Measurements from ENCODE around the gene PKD1L1.

DNA sequence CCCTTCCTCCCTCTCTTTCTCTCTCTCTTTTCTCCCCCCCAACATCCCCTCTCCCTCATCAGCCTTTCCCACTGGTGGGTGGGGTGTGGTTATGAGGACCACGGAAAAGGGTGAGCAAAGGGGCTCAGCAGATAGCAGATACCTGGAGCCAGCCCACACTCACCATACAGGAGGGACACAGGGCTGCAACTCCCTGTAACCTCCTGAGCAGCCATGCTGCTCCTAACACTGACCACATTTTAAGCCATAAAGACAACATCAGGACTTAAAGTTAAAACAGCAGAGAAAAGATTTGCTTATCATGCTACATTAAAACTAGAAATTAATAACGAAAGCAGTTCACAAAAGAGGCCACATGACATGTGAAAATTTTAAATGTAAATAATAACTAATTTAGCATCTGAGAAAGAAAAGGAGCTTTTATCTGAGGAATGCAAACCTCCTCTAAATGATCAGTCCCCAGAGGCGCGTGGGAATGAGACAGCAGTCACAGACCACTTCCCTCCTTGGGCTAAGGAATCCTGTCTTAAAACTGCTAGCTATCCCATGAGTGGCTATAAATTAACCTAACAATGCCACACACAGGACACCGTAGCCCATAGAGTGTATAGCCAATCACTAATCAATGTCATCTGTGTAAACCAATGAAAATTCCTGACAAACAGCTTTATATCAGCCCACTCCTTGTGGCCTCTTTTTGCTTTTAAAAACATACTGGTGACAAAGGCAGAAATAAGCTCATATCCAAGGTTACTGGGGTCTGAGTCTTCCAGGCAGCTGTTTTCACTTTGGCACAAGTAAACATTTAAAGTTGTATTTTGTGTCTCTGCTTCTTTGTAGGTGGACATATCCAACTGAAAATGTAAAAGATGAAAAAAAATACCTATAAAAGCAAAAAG is 33.3 kb downstream of the PKD1L1 start:
- TF ChIP-seq POLR2A (IDR thresholded peaks at IDR 0.05), result no peak
- TF ChIP-seq, protein P1, sequence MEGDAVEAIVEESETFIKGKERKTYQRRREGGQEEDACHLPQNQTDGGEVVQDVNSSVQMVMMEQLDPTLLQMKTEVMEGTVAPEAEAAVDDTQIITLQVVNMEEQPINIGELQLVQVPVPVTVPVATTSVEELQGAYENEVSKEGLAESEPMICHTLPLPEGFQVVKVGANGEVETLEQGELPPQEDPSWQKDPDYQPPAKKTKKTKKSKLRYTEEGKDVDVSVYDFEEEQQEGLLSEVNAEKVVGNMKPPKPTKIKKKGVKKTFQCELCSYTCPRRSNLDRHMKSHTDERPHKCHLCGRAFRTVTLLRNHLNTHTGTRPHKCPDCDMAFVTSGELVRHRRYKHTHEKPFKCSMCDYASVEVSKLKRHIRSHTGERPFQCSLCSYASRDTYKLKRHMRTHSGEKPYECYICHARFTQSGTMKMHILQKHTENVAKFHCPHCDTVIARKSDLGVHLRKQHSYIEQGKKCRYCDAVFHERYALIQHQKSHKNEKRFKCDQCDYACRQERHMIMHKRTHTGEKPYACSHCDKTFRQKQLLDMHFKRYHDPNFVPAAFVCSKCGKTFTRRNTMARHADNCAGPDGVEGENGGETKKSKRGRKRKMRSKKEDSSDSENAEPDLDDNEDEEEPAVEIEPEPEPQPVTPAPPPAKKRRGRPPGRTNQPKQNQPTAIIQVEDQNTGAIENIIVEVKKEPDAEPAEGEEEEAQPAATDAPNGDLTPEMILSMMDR (IDR thresholded peaks at IDR 0.05), result no peak
